Mesenteric fat pad (tissue), 1 donor: ENCODE data around the gene TSPAN2. TPM values are rescaled to one million over a fixed set of nuclear protein-coding genes. Genes with fewer than 3 reads are reported as not detected.
"Not testable (repeated sequence)": the region's sequence is repeated elsewhere in the genome, so short reads cannot be mapped to it uniquely, and the experiment has no call there.

Experiments used
- DNase-seq: peaks from one replicate; pipeline ENCODE4 v3.0.0-alpha.2; 2020; ENCODE audit warnings: low spot score
- total RNA-seq: library from RNA; stranded (reverse); fragmentation: NEBNext Ultra II Directional; extraction: Animal tissue kit (Norgen Biotek cat#: 25700); gene quantifications from one replicate; pipeline ENCODE4 v1.2.1, GENCODE V29; 2021
- donor health status: DM: yes; HTN: yes; CAD: no.

Gene TSPAN2
- total RNA-seq, 1 donor from 2014 or later = 4.3 TPM

- DNase-seq = no peak
Measured at GRCh38 chr1:115040501-115040900, 48.8 kb downstream of the TSPAN2 start.

GRCh38 chr1:115036814-115037507 lies 52.3 kb downstream of the TSPAN2 start:
- DNase-seq = no peak

GRCh38 chr1:115035652-115036051 lies 53.7 kb downstream of the TSPAN2 start:
- DNase-seq = no peak

- DNase-seq = no peak
Measured at GRCh38 chr1:115031595-115031994, 57.7 kb downstream of the TSPAN2 start.

- no peak for DNase-seq
Measured at GRCh38 chr1:115029526-115029925, 59.8 kb downstream of the TSPAN2 start, which contains the start of gene TSHB. TSS of gene TSHB (plus strand) at chr1:115029826. CDS start at chr1:115033363, 3,537 bp downstream.

GRCh38 chr1:115023593-115023992 lies 65.7 kb downstream of the TSPAN2 start:
- no peak for DNase-seq

- no peak for DNase-seq
Measured at GRCh38 chr1:115021145-115021544, 68.2 kb downstream of the TSPAN2 start.

GRCh38 chr1:115019549-115019948 lies 69.8 kb downstream of the TSPAN2 start:
- DNase-seq = not testable (repeated sequence)

- DNase-seq = no peak
Measured at GRCh38 chr1:115013792-115014191, 75.5 kb downstream of the TSPAN2 start.

GRCh38 chr1:115012434-115012833 lies 76.9 kb downstream of the TSPAN2 start:
- DNase-seq = no peak

GRCh38 chr1:115012006-115012405 lies 77.3 kb downstream of the TSPAN2 start:
- DNase-seq = no peak

GRCh38 chr1:115006191-115006590 lies 83.1 kb downstream of the TSPAN2 start:
- no peak for DNase-seq

Other genes with a start within 250 kb of the TSPAN2 start
- not detected for gene SYCP1, start 234.6 kb downstream of the TSPAN2 start, total RNA-seq
- gene TSHB, start 59.7 kb downstream of the TSPAN2 start, total RNA-seq = not detected
- 5.2 TPM for gene NGF, start 248.7 kb upstream of the TSPAN2 start, total RNA-seq